HepG2 (cell line): ENCODE measurements around the gene XRN1. TPM values are rescaled to one million over a fixed set of nuclear protein-coding genes. Genes with fewer than 3 reads are reported as not detected.

Source experiments
- ARHGAP35 ChIP-seq: sonication (generic); formaldehyde crosslinking; IDR thresholded peaks from 2 replicates; pipeline ENCODE4 v1.9.0; 2022; ENCODE audit warnings: mild to moderate bottlenecking, inconsistent platforms, moderate library complexity, missing genetic modification reagents, borderline replicate concordance
- CENPT ChIP-seq: sonication (generic); formaldehyde crosslinking; IDR thresholded peaks from 2 replicates; pipeline ENCODE4 v1.8.0; 2022; ENCODE audit warnings: low read depth, mild to moderate bottlenecking, moderate library complexity, missing genetic modification reagents
- DDIT3 ChIP-seq: sonication (generic); formaldehyde crosslinking; IDR thresholded peaks from 2 replicates; pipeline ENCODE4 v1.4.0; 2020; ENCODE audit warnings: mild to moderate bottlenecking, missing genetic modification reagents
- ESRRA ChIP-seq: sonication (generic); formaldehyde crosslinking; IDR thresholded peaks from 2 replicates; pipeline ENCODE4 v1.5.1; 2020; ENCODE audit warnings: mild to moderate bottlenecking, low read depth, missing genetic modification reagents
- FOXA3 ChIP-seq: IDR thresholded peaks from 2 replicates; pipeline ENCODE4 v1.6.1; 2016; ENCODE audit warnings: missing genetic modification reagents, missing compliant biosample characterization
- MED13 ChIP-seq: sonication (generic); formaldehyde crosslinking; IDR thresholded peaks from 2 replicates; pipeline ENCODE4 v1.5.0; 2020; ENCODE audit warnings: missing genetic modification reagents
- NFIC ChIP-seq: IDR thresholded peaks from 2 replicates; pipeline ENCODE4 v1.6.1; 2012; ENCODE audit warnings: mild to moderate bottlenecking, low read length, inconsistent platforms
- ZBTB39 ChIP-seq: sonication (generic); formaldehyde crosslinking; IDR thresholded peaks from 2 replicates; pipeline ENCODE4 v1.5.0; 2020; ENCODE audit warnings: missing genetic modification reagents
- ZEB1 ChIP-seq: IDR thresholded peaks from 2 replicates; pipeline ENCODE4 v1.6.1; 2012; ENCODE audit warnings: mild to moderate bottlenecking, low read depth, inconsistent platforms; ENCODE audit not compliant: insufficient replicate concordance
- ZNF160 ChIP-seq: sonication (generic); formaldehyde crosslinking; IDR thresholded peaks from 2 replicates; pipeline ENCODE4 v1.8.0; 2022; ENCODE audit warnings: mild to moderate bottlenecking, inconsistent platforms, missing genetic modification reagents
- ZNF780A ChIP-seq: sonication (generic); formaldehyde crosslinking; IDR thresholded peaks from 2 replicates; pipeline ENCODE4 v1.8.0; 2022; ENCODE audit warnings: mild to moderate bottlenecking, missing genetic modification reagents, moderate library complexity
- polyA plus RNA-seq, 8 experiments: library from polyadenylated mRNA; depleted of rRNA in 3 of 8; stranded (reverse) in 7 of 8; unstranded in 1 of 8; fragments of >200 nt; fragmentation: Illumina TruSeq in 4 of 8; extraction: Trizol in 4 of 8; gene quantifications; 2 replicates each; pipeline versions ENCODE4 v1.2.1 to v1.2.3, GENCODE V29; 2011 to 2016; ENCODE audit warnings: low read depth in 4 of 8, missing spikeins in 1 of 8, mixed read lengths in 1 of 8; ENCODE audit not compliant: insufficient read depth in 1 of 8
- total RNA-seq, 5 experiments: library from RNA; depleted of rRNA; stranded (reverse); fragments of >200 nt; fragmentation: Illumina TruSeq; extraction: Trizol; gene quantifications; 2 replicates each; pipeline ENCODE4 v1.2.3, GENCODE V29; 2016; ENCODE audit warnings: low read depth in 1 of 5
- TF ChIP-seq, protein P1 (sequence below): fragments of 450-650 bp; IDR thresholded peaks from 2 replicates; pipeline ENCODE4 v1.6.1; 2017
- TF ChIP-seq, protein P2 (sequence below): sonication (generic); formaldehyde crosslinking; IDR thresholded peaks from 2 replicates; pipeline ENCODE4 v1.5.0; 2020; ENCODE audit warnings: mild to moderate bottlenecking, missing genetic modification reagents, borderline replicate concordance

The XRN1 gene
- total and polyA plus RNA-seq, 2 of the 13 experiments (the other 11 are each of a cell fraction or from before 2014, with no cell fraction given), result 13.2 to 13.3 TPM

DNA sequence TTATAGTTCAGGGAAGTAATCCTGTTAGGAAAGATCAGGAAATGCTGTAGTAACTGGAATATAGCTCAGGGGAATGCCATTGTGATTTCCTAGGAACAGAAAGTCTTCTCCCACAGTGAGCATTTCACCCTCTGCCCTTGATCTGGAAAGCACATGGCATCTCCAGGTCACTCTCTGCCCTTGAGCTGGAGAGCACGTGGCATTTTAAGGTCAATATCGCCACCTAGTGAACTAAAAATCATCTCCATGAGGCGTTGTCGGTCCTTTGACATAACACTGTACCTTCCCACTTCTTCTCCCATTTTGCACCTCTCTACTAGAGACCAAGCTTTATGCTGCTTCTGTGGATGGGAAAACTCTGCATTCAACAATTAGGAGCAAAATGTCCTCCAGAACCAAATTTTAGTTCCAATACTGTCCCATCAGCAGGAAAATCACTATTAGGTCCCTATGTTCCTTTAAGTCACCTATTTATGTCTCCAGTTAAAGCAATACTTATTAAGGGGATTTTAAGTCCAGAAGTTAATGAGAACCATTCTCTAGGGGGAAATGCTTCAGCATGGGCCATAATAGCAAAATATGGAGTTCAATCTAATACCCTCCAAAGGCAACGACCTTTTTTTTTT is 167.8 kb downstream of the XRN1 start (continued):
- TF ChIP-seq, protein P1, sequence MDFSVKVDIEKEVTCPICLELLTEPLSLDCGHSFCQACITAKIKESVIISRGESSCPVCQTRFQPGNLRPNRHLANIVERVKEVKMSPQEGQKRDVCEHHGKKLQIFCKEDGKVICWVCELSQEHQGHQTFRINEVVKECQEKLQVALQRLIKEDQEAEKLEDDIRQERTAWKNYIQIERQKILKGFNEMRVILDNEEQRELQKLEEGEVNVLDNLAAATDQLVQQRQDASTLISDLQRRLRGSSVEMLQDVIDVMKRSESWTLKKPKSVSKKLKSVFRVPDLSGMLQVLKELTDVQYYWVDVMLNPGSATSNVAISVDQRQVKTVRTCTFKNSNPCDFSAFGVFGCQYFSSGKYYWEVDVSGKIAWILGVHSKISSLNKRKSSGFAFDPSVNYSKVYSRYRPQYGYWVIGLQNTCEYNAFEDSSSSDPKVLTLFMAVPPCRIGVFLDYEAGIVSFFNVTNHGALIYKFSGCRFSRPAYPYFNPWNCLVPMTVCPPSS, result no peak
- TF ChIP-seq FOXA3 (no peak), NFIC (no peak), MED13 (no peak), DDIT3 (no peak), ZBTB39 (CRISPR knock-in tag) (no peak), ZNF780A (CRISPR knock-in tag) (no peak), ARHGAP35 (CRISPR knock-in tag) (peak; percentile 59; the same call in 1 of the 2 replicates), ZEB1 (no peak), ESRRA (CRISPR knock-in tag) (peak; percentile 97), ZNF160 (CRISPR knock-in tag) (no peak), CENPT (CRISPR knock-in tag) (no peak)
- TF ChIP-seq, protein P2, sequence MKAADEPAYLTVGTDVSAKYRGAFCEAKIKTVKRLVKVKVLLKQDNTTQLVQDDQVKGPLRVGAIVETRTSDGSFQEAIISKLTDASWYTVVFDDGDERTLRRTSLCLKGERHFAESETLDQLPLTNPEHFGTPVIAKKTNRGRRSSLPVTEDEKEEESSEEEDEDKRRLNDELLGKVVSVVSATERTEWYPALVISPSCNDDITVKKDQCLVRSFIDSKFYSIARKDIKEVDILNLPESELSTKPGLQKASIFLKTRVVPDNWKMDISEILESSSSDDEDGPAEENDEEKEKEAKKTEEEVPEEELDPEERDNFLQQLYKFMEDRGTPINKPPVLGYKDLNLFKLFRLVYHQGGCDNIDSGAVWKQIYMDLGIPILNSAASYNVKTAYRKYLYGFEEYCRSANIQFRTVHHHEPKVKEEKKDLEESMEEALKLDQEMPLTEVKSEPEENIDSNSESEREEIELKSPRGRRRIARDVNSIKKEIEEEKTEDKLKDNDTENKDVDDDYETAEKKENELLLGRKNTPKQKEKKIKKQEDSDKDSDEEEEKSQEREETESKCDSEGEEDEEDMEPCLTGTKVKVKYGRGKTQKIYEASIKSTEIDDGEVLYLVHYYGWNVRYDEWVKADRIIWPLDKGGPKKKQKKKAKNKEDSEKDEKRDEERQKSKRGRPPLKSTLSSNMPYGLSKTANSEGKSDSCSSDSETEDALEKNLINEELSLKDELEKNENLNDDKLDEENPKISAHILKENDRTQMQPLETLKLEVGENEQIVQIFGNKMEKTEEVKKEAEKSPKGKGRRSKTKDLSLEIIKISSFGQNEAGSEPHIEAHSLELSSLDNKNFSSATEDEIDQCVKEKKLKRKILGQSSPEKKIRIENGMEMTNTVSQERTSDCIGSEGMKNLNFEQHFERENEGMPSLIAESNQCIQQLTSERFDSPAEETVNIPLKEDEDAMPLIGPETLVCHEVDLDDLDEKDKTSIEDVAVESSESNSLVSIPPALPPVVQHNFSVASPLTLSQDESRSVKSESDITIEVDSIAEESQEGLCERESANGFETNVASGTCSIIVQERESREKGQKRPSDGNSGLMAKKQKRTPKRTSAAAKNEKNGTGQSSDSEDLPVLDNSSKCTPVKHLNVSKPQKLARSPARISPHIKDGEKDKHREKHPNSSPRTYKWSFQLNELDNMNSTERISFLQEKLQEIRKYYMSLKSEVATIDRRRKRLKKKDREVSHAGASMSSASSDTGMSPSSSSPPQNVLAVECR (CRISPR knock-in tag), result no peak
